B cell (primary cell): Measurements from ENCODE around the gene ESR2. TPM values are rescaled to one million over a fixed set of nuclear protein-coding genes. Genes with fewer than 3 reads are reported as not detected.
"Not testable (repeated sequence)": the region's sequence is repeated elsewhere in the genome, so short reads cannot be mapped to it uniquely, and the experiment has no call there.

Experiments
- ATAC-seq: fragments of 200-7000 bp; cut with Tn5 transposase; one replicate; pipeline ENCODE4 v1.10.0; 2021; ENCODE audit warnings: low read depth, mild to moderate bottlenecking, moderate number of reproducible peaks, moderate library complexity
- CTCF ChIA-PET: fragments of 350-600 bp; sonication (Branson Sonifier 250); formaldehyde crosslinking; loops from one replicate; lab custom pipeline; 2021; ENCODE audit warnings: antibody characterized with exemption, inconsistent platforms; lab: Charles Lee
- POLR2A ChIA-PET: fragments of 350-600 bp; sonication (Branson Sonifier 250); formaldehyde crosslinking; loops from one replicate; lab custom pipeline; 2021; ENCODE audit warnings: antibody characterized with exemption; lab: Charles Lee
- DNase-seq: peaks from one replicate; pipeline ENCODE4 v3.0.0; 2013
- H2AFZ ChIP-seq: 2 replicates; pipeline ENCODE4 v1.6.1; 2012; ENCODE audit warnings: mild to moderate bottlenecking, low read depth, low read length; ENCODE audit not compliant: insufficient read depth, poor library complexity, severe bottlenecking
- H3K27ac ChIP-seq, 2 donors: 1 replicate in 1 of 2; 2 replicates in 1 of 2; pipeline ENCODE4 v1.5.1; 2012 to 2013; ENCODE audit warnings: low read length in 2 of 2, mild to moderate bottlenecking in 2 of 2, moderate library complexity in 1 of 2
- H3K27me3 ChIP-seq, 4 experiments: fragments of 200-600 bp in 1 of 4; sonication (generic) in 1 of 4; replicated peaks in 1 of 4; 1 replicate in 2 of 4; 2 replicates in 2 of 4; pipeline versions ENCODE4 v1.6.1 to v1.7.0; 2013 to 2016; ENCODE audit warnings: low read length in 3 of 4, mild to moderate bottlenecking in 2 of 4, mixed read lengths in 1 of 4, moderate library complexity in 1 of 4; ENCODE audit not compliant: insufficient read depth in 4 of 4, control insufficient read depth in 3 of 4; ENCODE audit errors: control extremely low read depth in 1 of 4
- H3K36me3 ChIP-seq, 2 experiments: replicated peaks in 1 of 2; 1 replicate in 1 of 2; 2 replicates in 1 of 2; pipeline versions ENCODE4 v1.6.1 to v1.7.1; 2013; ENCODE audit warnings: low read length in 1 of 2; ENCODE audit not compliant: insufficient read depth in 2 of 2, control insufficient read depth in 1 of 2; ENCODE audit errors: control extremely low read depth in 1 of 2, extremely low read depth in 1 of 2
- H3K4me1 ChIP-seq, 2 donors: fragments of 200-600 bp in 1 of 2; sonication (generic) in 1 of 2; 1 replicate in 1 of 2; 2 replicates in 1 of 2; pipeline versions ENCODE4 v1.5.1 to v1.6.1; 2013 to 2017; ENCODE audit warnings: low read length in 2 of 2; ENCODE audit not compliant: control insufficient read depth in 2 of 2, insufficient read depth in 2 of 2
- H3K4me2 ChIP-seq: replicated peaks from 2 replicates; pipeline ENCODE3; 2012; ENCODE audit warnings: mild to moderate bottlenecking, low read depth, low read length; ENCODE audit not compliant: poor library complexity, severe bottlenecking
- H3K4me3 ChIP-seq, 5 experiments: fragments of 200-600 bp in 1 of 5; sonication (generic) in 1 of 5; 1 replicate in 3 of 5; 2 replicates in 2 of 5; pipeline versions ENCODE4 v1.5.1 to v1.7.0; 2011 to 2016; ENCODE audit warnings: low read length in 4 of 5, mild to moderate bottlenecking in 4 of 5, low read depth in 2 of 5, control low read depth in 1 of 5, moderate library complexity in 1 of 5; ENCODE audit not compliant: insufficient read depth in 1 of 5; ENCODE audit errors: control extremely low read depth in 1 of 5, extremely low read depth in 1 of 5
- H3K79me2 ChIP-seq: fragments of 200-600 bp; sonication (generic); one replicate; pipeline ENCODE4 v1.6.0; 2016; ENCODE audit warnings: low read length; ENCODE audit not compliant: control insufficient read depth, insufficient read depth
- H3K9ac ChIP-seq: fragments of 200-600 bp; sonication (generic); 2 replicates; pipeline ENCODE4 v1.6.1; 2017; ENCODE audit warnings: mild to moderate bottlenecking, low read length, moderate library complexity
- H3K9me3 ChIP-seq, 3 donors: one replicate each; pipeline versions ENCODE4 v1.6.1 to v1.7.1; 2013; ENCODE audit warnings: low read length in 2 of 3; ENCODE audit not compliant: control insufficient read depth in 2 of 3, insufficient read depth in 1 of 3; ENCODE audit errors: control extremely low read depth in 1 of 3
- H4K20me1 ChIP-seq: 2 replicates; pipeline ENCODE4 v1.6.0; 2012; ENCODE audit warnings: mild to moderate bottlenecking, low read length; ENCODE audit not compliant: insufficient read depth, control insufficient read depth, poor library complexity, severe bottlenecking
- H3K27ac Mint-ChIP-seq: one replicate; pipeline ENCODE4 v1.8.0; 2021; ENCODE audit warnings: mixed read lengths
- H3K27me3 Mint-ChIP-seq: one replicate; pipeline ENCODE4 v1.8.0; 2021; ENCODE audit warnings: mixed read lengths
- H3K4me1 Mint-ChIP-seq: one replicate; pipeline ENCODE4 v1.8.0; 2021; ENCODE audit warnings: mixed read lengths
- H3K4me3 Mint-ChIP-seq: one replicate; pipeline ENCODE4 v1.8.0; 2021; ENCODE audit warnings: mixed read lengths
- H3K9me3 Mint-ChIP-seq: one replicate; pipeline ENCODE4 v1.8.0; 2022; ENCODE audit warnings: mixed read lengths; ENCODE audit not compliant: insufficient read depth
- EZH2 ChIP-seq: IDR thresholded peaks from 2 replicates; pipeline ENCODE4 v1.6.1; 2012; ENCODE audit warnings: borderline replicate concordance, low read depth, mild to moderate bottlenecking, moderate library complexity, low read length; ENCODE audit not compliant: insufficient read depth, poor library complexity, severe bottlenecking
- WGBS: methylation state at CpG from one replicate; pipeline ENCODE4 v1.1.5; 2013; ENCODE audit warnings: missing lambda C conversion rate; ENCODE audit not compliant: insufficient coverage; 5-methylcytosine and 5-hydroxymethylcytosine counted together
- intact Hi-C: fragments of 100-400 bp; cut with micrococcal nuclease; formaldehyde crosslinking; loops from one replicate; pipeline ENCODE4 v1.10.0; 2022
- polyA plus RNA-seq: library from polyadenylated mRNA; depleted of rRNA; stranded (reverse); fragments of >200 nt; gene quantifications from 2 replicates; pipeline ENCODE4 v1.2.3, GENCODE V29; 2012
- small RNA-seq: library from RNA; depleted of rRNA; stranded (forward); fragments of <200 nt; gene quantifications from one replicate; pipeline ENCODE3, GENCODE V24; 2012; ENCODE audit warnings: low replicate concordance, low read depth; ENCODE audit not compliant: insufficient read length
- total RNA-seq, 2 donors: library from RNA; stranded (reverse); fragments of 120-200 nt in 1 of 2; gene quantifications; 1 replicate in 1 of 2; 2 replicates in 1 of 2; pipeline versions ENCODE4 v1.2.3 to v1.2.4, GENCODE V29; 2013 to 2022
- TF ChIP-seq, protein P1 (sequence below): fragments of 200-600 bp; IDR thresholded peaks from one replicate; pipeline ENCODE4 v1.8.0; 2022; ENCODE audit warnings: antibody characterized with exemption, mild to moderate bottlenecking

Gene ESR2
- total and polyA plus RNA-seq, 2 donors (not counting 1 experiment from before 2014, with no cell fraction given), result 5.4 to 87.8 TPM

DNA sequence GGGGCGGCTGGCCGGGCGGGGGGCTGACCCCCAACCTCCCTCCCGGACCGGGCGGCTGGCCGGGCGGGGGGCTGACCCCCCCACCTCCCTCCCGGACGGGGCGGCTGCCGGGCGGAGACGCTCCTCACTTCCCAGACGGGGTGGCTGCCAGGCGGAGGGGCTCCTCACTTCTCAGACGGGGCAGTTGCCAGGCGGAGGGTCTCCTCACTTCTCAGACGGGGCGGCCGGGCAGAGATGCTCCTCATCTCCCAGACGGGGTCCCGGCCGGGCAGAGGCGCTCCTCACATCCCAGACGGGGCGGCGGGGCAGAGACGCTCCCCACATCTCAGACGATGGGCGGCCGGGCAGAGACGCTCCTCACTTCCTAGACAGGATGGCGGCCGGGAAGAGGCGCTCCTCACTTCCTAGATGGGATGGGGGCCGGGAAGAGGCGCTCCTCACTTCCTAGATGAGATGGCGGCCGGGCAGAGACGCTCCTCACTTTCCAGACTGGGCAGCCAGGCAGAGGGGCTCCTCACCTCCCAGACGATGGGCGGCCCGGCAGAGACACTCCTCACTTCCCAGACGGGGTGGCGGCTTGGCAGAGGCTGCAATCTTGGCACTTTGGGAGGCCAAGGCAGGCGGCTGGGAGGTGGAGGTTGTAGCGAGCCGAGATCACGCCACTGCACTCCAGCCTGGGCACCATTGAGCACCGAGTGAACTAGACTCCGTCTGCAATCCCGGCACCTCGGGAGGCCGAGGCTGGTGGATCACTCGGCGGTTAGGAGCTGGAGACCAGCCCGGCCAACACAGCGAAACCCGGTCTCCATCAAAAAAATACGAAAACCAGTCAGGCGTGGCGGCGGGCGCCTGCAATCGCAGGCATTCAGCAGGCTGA lies 256.1 kb downstream of the ESR2 start:
- H3K4me3 ChIP-seq, ATAC-seq, H3K9me3 Mint-ChIP-seq, H3K4me1 ChIP-seq, H3K27ac ChIP-seq, H3K4me3 Mint-ChIP-seq, H3K27me3 ChIP-seq, H3K4me1 Mint-ChIP-seq, H3K79me2 ChIP-seq, H3K4me2 ChIP-seq, H3K9ac ChIP-seq, H3K27me3 Mint-ChIP-seq, H3K9me3 ChIP-seq, POLR2A ChIA-PET, H2AFZ ChIP-seq, intact Hi-C loops, DNase-seq, H3K27ac Mint-ChIP-seq, H3K36me3 ChIP-seq, H4K20me1 ChIP-seq: not testable (repeated sequence)
- WGBS, result 96% methylated on average over 34 of the region's 66 CpGs
- CTCF ChIA-PET, result interaction anchor here (1.8 kb wide), 1 partner anchor 266 kb away, joined by 9 read pairs; no protein-coding TSS in a partner anchor

GRCh38 chr14:64035143-64035542 lies 259.0 kb downstream of the ESR2 start:
- WGBS, result 100% methylated on average over 1 of the region's 1 CpG
- Histone ChIP-seq H3K27me3 (no peaks in the 10 kb centered on the region), H3K4me1 (no peaks in the 10 kb centered on the region), H3K79me2 (no peaks in the 10 kb centered on the region), H3K4me2 (no peak overlapping the region), H3K27ac (no peak overlapping the region), H3K9ac (no peak overlapping the region), H3K36me3 (peaks cover 3 to 4% of the 10 kb centered on the region in 2 experiments), H3K9me3 (no peaks in the 10 kb centered on the region), H4K20me1 (no peaks in the 10 kb centered on the region), H2AFZ (no peak overlapping the region), H3K4me3 (no peak overlapping the region)
- ChIA-PET CTCF (interaction anchor here (0.7 kb wide), 1 partner anchor 203 kb away, joined by 3 read pairs; no protein-coding TSS in a partner anchor), POLR2A (interaction anchor here (0.6 kb wide), 1 partner anchor 139 kb away, joined by 4 read pairs; no protein-coding TSS in a partner anchor)
- Mint-ChIP-seq H3K27ac (no peak overlapping the region), H3K27me3 (no peaks in the 10 kb centered on the region), H3K4me3 (no peak overlapping the region), H3K4me1 (no peaks in the 10 kb centered on the region), H3K9me3 (no peaks in the 10 kb centered on the region)
- ATAC-seq (no peak), DNase-seq (no peak)
- TF ChIP-seq, protein P1, sequence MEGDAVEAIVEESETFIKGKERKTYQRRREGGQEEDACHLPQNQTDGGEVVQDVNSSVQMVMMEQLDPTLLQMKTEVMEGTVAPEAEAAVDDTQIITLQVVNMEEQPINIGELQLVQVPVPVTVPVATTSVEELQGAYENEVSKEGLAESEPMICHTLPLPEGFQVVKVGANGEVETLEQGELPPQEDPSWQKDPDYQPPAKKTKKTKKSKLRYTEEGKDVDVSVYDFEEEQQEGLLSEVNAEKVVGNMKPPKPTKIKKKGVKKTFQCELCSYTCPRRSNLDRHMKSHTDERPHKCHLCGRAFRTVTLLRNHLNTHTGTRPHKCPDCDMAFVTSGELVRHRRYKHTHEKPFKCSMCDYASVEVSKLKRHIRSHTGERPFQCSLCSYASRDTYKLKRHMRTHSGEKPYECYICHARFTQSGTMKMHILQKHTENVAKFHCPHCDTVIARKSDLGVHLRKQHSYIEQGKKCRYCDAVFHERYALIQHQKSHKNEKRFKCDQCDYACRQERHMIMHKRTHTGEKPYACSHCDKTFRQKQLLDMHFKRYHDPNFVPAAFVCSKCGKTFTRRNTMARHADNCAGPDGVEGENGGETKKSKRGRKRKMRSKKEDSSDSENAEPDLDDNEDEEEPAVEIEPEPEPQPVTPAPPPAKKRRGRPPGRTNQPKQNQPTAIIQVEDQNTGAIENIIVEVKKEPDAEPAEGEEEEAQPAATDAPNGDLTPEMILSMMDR, result no peak
- no peak for TF ChIP-seq EZH2
- intact Hi-C loops, result no loop called here

Small RNAs within 50 kb of the gene (small RNA-seq; reads per million reads assigned to genes)
- not detected for gene MIR548H1

Other genes starting within 250 kb of the ESR2 start
- gene MTHFD1, start 94.0 kb upstream of the ESR2 start, total RNA-seq, result 47.1 and 51.3 TPM in 2 replicates
- gene MTHFD1, start 94.0 kb upstream of the ESR2 start, polyA plus RNA-seq, result 32.3 and 34.5 TPM in 2 replicates
- gene AKAP5, start 171.1 kb upstream of the ESR2 start, total RNA-seq, result 1.4 and 1.7 TPM in 2 replicates
- 0.21 and 0.32 TPM in 2 replicates for gene AKAP5, start 171.1 kb upstream of the ESR2 start, polyA plus RNA-seq
- gene ZBTB25, start 209.5 kb upstream of the ESR2 start, total RNA-seq, result 45.7 and 51.0 TPM in 2 replicates
- 19.8 and 20.8 TPM in 2 replicates for gene ZBTB25, start 209.5 kb upstream of the ESR2 start, polyA plus RNA-seq
- gene ZBTB1, start 210.4 kb upstream of the ESR2 start, total RNA-seq, result 108 and 109 TPM in 2 replicates
- 52.8 and 81.6 TPM in 2 replicates for gene ZBTB1, start 210.4 kb upstream of the ESR2 start, polyA plus RNA-seq
- 14.9 and 19.6 TPM in 2 replicates for gene HSPA2, start 246.4 kb upstream of the ESR2 start, total RNA-seq
- 3.6 and 4.5 TPM in 2 replicates for gene HSPA2, start 246.4 kb upstream of the ESR2 start, polyA plus RNA-seq